Pancreas (tissue), 10 donors: ENCODE measurements around the gene SULT1E1. TPM values are rescaled to one million over a fixed set of nuclear protein-coding genes. Genes with fewer than 3 reads are reported as not detected.
A peak's percentile ranks its signal among the peaks of the same experiment; 100 is the strongest.

Source experiments
- ATAC-seq, 4 donors: fragments of 200-7000 bp; cut with Tn5 transposase; one replicate each; pipeline versions ENCODE4 v1.8.0 to v1.9.1; 2020; ENCODE audit warnings: mild to moderate bottlenecking in 4 of 4, moderate library complexity in 4 of 4
- DNase-seq, 6 donors: peaks; one replicate each; pipeline ENCODE4 v3.0.0-alpha.2; 2020
- FAIRE-seq: peaks from 2 replicates; lab custom pipeline; 2012; peaks lifted over from hg19 to GRCh38; lab: Jason Lieb, UNC
- H3K27ac ChIP-seq, 4 donors: fragments of 200-600 bp; sonication (generic); 1 replicate in 3 of 4; 2 replicates in 1 of 4; pipeline versions ENCODE4 v1.5.0 to v1.8.0; 2020
- H3K27me3 ChIP-seq, 4 donors: fragments of 200-600 bp; one replicate each; pipeline ENCODE4 v1.8.0; 2021
- H3K36me3 ChIP-seq, 3 donors: fragments of 200-600 bp; sonication (generic) in 1 of 3; one replicate each; pipeline versions ENCODE4 v1.5.0 to v1.8.0; 2020 to 2021
- H3K4me1 ChIP-seq, 3 donors: fragments of 200-600 bp; one replicate each; pipeline ENCODE4 v1.8.0; 2021
- H3K4me3 ChIP-seq, 4 donors: fragments of 200-600 bp; sonication (generic) in 2 of 4; one replicate each; pipeline versions ENCODE4 v1.5.0 to v1.8.0; 2020 to 2021
- H3K9me3 ChIP-seq, 4 donors: fragments of 200-600 bp; one replicate each; pipeline ENCODE4 v1.8.0; 2021
- CTCF ChIP-seq, 4 donors: fragments of 200-600 bp; sonication (generic) in 3 of 4; IDR thresholded peaks; one replicate each; pipeline versions ENCODE4 v1.5.0 to v1.8.0; 2021; ENCODE audit warnings: antibody characterized with exemption in 4 of 4
- WGBS, 2 donors: extraction: QIAGEN DNeasy Blood & Tissue Kit; methylation state at CpG; one replicate each; pipeline ENCODE4 v1.1.7; 2013; 5-methylcytosine and 5-hydroxymethylcytosine counted together
- intact Hi-C, 3 donors: fragments of 100-400 bp; cut with DNase I; formaldehyde crosslinking; loops; one replicate each; pipeline versions ENCODE4 v1.11.1 to v1.14.2; 2022
- polyA plus RNA-seq, 2 donors: library from polyadenylated mRNA; stranded (reverse); fragments of 200-250 nt; gene quantifications; one replicate each; pipeline ENCODE4 v1.2.3, GENCODE V29; 2013
- total RNA-seq, 6 donors: library from RNA; stranded (reverse); fragmentation: NEBNext Ultra II Directional in 4 of 6; extraction: Animal tissue kit (Norgen Biotek cat#: 25700) in 4 of 6; gene quantifications; one replicate each; pipeline versions ENCODE4 v1.2.1 to v1.2.4, GENCODE V29; 2021 to 2023
- donor health status: healthy with polysubstance abuse.
- donor health status: DM: no; HTN: no; CAD: no; lungs with moderate emphysema.
- donor health status: DM: no; HTN: no; CAD: no.
- donor health status: control.
- donor health status: control.
- donor health status: Bipolar disorder and iron deficiency.
- donor health status: DM: yes; HTN: yes; CAD: no.
- donor health status: DM: no; HTN: no; CAD: no.
- donor health status: DM: no; HTN: no; CAD: no.
- donor health status: DM: yes; HTN: yes; CAD: no.

Gene SULT1E1
- total and polyA plus RNA-seq, 8 donors: 0.13 to 0.37 TPM; not detected in 6

GRCh38 chr4:69831646-69832325 lies 28.2 kb downstream of the SULT1E1 start:
- Histone ChIP-seq H3K4me3 (no peak overlapping the region), H3K27ac (peak overlapping the region in 3 of 4 donors; percentile 7 to 66 (median 61)), H3K27me3 (no peaks in the 10 kb centered on the region), H3K4me1 (peaks cover 16 to 35% (median 30%) of the 10 kb centered on the region in 3 donors), H3K9me3 (no peaks in the 10 kb centered on the region), H3K36me3 (no peaks in the 10 kb centered on the region)
- intact Hi-C loops: no loop called here
- FAIRE-seq (no peak), ATAC-seq (peak in 3 of 4 donors; percentile 5 to 39 (median 36)), DNase-seq (no peak)
- no peak for TF ChIP-seq CTCF (IDR thresholded peaks at IDR 0.05)
- WGBS, 2 donors: 92 to 94% methylated on average over 16 of the region's 16 CpGs

- no peak for TF ChIP-seq CTCF (IDR thresholded peaks at IDR 0.05)
- H3K36me3 ChIP-seq: no peaks in the 10 kb centered on the region
- ATAC-seq (no peak), FAIRE-seq (no peak), DNase-seq (no peak)
- H3K4me1 ChIP-seq: peaks cover 16 to 35% (median 30%) of the 10 kb centered on the region in 3 donors
- H3K27me3 ChIP-seq: no peaks in the 10 kb centered on the region
- peak overlapping the region in 2 of 4 donors; percentile 61 to 66 for H3K27ac ChIP-seq
- no peak overlapping the region for H3K4me3 ChIP-seq
- no peaks in the 10 kb centered on the region for H3K9me3 ChIP-seq
- WGBS, 2 donors: 85 to 90% methylated on average over 5 of the region's 5 CpGs
- intact Hi-C loops: no loop called here
These were observed 28.7 kb downstream of the SULT1E1 start for GRCh38 chr4:69831270-69831627.

GRCh38 chr4:69830560-69831269 lies 29.2 kb downstream of the SULT1E1 start:
- H3K27ac ChIP-seq: peak overlapping the region in 2 of 4 donors; percentile 61 to 66
- WGBS, 2 donors: 36 to 39% methylated on average over 6 of the region's 6 CpGs

GRCh38 chr4:69830192-69830559 lies 29.8 kb downstream of the SULT1E1 start:
- Histone ChIP-seq H3K27ac (no peak overlapping the region), H3K4me1 (peaks cover 16 to 35% (median 30%) of the 10 kb centered on the region in 3 donors), H3K4me3 (no peak overlapping the region), H3K27me3 (no peaks in the 10 kb centered on the region), H3K36me3 (no peaks in the 10 kb centered on the region), H3K9me3 (no peaks in the 10 kb centered on the region)
- intact Hi-C loops: no loop called here
- no peak for ATAC-seq
- DNase-seq: no peak
- no peak for FAIRE-seq
- 69 to 70% methylated on average over 2 of the region's 2 CpGs for WGBS, 2 donors
- no peak for TF ChIP-seq CTCF (IDR thresholded peaks at IDR 0.05)

More at GRCh38 chr4:69830560-69831269, 29.2 kb downstream of the SULT1E1 start:
- ATAC-seq (peak; percentile 79 to 86 (median 82)), DNase-seq (peak in 4 of 6 donors; percentile 25 to 57 (median 29)), FAIRE-seq (no peak)
- H3K4me3 ChIP-seq: no peak overlapping the region
- no peaks in the 10 kb centered on the region for H3K9me3 ChIP-seq
- intact Hi-C loops: no loop called here
- no peaks in the 10 kb centered on the region for H3K27me3 ChIP-seq
- no peak for TF ChIP-seq CTCF (IDR thresholded peaks at IDR 0.05)
- no peaks in the 10 kb centered on the region for H3K36me3 ChIP-seq
- peaks cover 16 to 35% (median 30%) of the 10 kb centered on the region in 3 donors for H3K4me1 ChIP-seq
